Chondrocyte (in vitro differentiated cells): ENCODE results near the gene CABP2. TPM values are rescaled to one million over a fixed set of nuclear protein-coding genes. Genes with fewer than 3 reads are reported as not detected.

Source experiments
- DNase-seq: peaks from one replicate; pipeline ENCODE4 v3.0.0; 2021; ENCODE audit warnings: mixed read lengths, low spot score
- H3K27ac Mint-ChIP-seq: one replicate; pipeline ENCODE4 v1.8.0; 2021; ENCODE audit warnings: mild to moderate bottlenecking, moderate library complexity, mixed read lengths; ENCODE audit not compliant: unreplicated experiment
- H3K27me3 Mint-ChIP-seq: 2 replicates; pipeline ENCODE4 v1.8.0; 2021; ENCODE audit warnings: low read depth, mixed read lengths
- H3K36me3 Mint-ChIP-seq: 2 replicates; pipeline ENCODE4 v1.8.0; 2021; ENCODE audit warnings: low read depth, mixed read lengths
- H3K4me1 Mint-ChIP-seq: 2 replicates; pipeline ENCODE4 v1.8.0; 2021; ENCODE audit warnings: low read depth, mild to moderate bottlenecking, mixed read lengths
- H3K4me3 Mint-ChIP-seq: one replicate; pipeline ENCODE4 v1.8.0; 2021; ENCODE audit warnings: mild to moderate bottlenecking, moderate library complexity, mixed read lengths; ENCODE audit not compliant: unreplicated experiment
- H3K9me3 Mint-ChIP-seq: 2 replicates; pipeline ENCODE4 v1.8.0; 2021; ENCODE audit warnings: low read depth, mixed read lengths
- total RNA-seq: library from RNA; stranded (reverse); gene quantifications from 3 replicates; pipeline ENCODE4 v1.2.1, GENCODE V29; 2021
- TF ChIP-seq, protein P1 (sequence below): fragments of 200-600 bp; sonication (generic); IDR thresholded peaks from 2 replicates; pipeline ENCODE4 v1.5.0; 2021; ENCODE audit warnings: antibody characterized with exemption, mild to moderate bottlenecking, moderate library complexity

The CABP2 gene
- total RNA-seq, 1 donor from 2014 or later, result not detected

DNA sequence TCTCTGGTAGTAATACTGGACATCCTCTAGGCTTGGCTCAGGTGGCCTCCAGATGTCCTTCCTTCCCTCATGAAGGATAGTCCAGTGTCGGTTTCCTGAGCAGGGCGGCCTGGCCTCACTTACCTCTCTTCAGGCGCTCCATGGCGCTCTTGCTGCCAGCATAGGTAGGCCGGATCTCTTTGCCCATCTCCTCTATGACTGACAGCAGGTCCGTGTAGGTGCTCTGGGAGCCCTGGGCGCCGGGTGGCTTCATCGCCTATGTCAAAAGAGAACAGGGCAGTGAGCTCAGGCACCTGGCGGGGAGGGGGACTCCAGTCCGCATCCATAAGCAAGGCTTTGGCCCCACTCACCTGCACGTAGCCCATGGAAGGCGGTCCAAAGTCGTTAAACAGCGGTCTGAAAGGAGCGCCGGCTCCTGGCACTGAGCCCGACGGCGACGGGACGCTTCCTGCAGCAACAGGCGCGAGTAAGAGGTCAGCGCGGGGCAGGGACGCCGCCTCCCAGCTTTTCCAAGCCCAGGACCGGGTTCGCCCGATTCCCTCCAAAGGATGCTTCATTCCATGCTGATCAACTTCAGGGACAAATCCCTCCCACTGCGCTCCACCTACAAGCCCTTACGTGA is 15.9 kb downstream of the CABP2 start:
- H3K27me3 Mint-ChIP-seq, result no peaks in the 10 kb centered on the region
- peak overlapping the region; percentile 91 for H3K27ac Mint-ChIP-seq
- DNase-seq, result peak; percentile 86

DNA sequence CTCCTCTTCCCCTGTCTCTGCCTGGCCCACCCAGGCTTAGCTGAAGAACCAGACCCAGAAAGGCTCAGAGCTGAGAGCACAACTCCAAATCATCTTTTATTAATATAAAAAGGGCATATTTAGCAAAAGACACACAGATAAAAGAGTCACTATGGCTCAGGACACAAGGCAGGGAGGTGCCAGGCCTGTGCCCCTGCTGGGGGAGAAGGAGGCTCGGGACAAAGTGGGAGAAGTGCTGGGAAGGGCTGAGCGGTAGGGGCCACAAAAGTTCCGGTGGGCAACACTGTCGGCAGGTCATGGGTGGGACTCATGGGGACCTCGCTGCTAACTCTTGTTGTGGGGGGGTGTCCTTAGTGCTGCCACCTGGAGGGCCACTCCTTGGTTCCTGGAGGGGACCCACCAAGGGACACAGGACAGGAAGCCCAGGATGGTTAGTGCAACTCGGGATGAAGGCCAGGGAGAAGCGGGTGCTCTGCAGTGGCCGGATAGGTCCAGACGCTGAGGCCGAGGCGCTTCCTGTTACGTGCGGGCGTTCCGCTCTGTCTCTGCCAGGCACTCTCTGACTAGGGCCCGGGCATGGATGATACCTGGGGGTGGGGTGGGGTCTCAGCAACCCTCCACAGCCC is 16.7 kb downstream of the CABP2 start:
- Mint-ChIP-seq H3K4me3 (peak overlapping the region; percentile 61), H3K9me3 (no peaks in the 10 kb centered on the region), H3K27me3 (no peaks in the 10 kb centered on the region), H3K27ac (peak overlapping the region; percentile 88), H3K36me3 (no peaks in the 10 kb centered on the region), H3K4me1 (peaks cover 46% of the 10 kb centered on the region)
- no peak for DNase-seq
- TF ChIP-seq, protein P1, sequence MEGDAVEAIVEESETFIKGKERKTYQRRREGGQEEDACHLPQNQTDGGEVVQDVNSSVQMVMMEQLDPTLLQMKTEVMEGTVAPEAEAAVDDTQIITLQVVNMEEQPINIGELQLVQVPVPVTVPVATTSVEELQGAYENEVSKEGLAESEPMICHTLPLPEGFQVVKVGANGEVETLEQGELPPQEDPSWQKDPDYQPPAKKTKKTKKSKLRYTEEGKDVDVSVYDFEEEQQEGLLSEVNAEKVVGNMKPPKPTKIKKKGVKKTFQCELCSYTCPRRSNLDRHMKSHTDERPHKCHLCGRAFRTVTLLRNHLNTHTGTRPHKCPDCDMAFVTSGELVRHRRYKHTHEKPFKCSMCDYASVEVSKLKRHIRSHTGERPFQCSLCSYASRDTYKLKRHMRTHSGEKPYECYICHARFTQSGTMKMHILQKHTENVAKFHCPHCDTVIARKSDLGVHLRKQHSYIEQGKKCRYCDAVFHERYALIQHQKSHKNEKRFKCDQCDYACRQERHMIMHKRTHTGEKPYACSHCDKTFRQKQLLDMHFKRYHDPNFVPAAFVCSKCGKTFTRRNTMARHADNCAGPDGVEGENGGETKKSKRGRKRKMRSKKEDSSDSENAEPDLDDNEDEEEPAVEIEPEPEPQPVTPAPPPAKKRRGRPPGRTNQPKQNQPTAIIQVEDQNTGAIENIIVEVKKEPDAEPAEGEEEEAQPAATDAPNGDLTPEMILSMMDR, result peak; percentile 57

More for the DNA sequence above, 15.9 kb downstream of the CABP2 start:
- Mint-ChIP-seq H3K4me1 (peaks cover 46% of the 10 kb centered on the region), H3K9me3 (no peaks in the 10 kb centered on the region), H3K4me3 (peak overlapping the region; percentile 82), H3K36me3 (no peaks in the 10 kb centered on the region)
- TF ChIP-seq, protein P1, result no peak

GRCh38 chr11:67505605-67506396 is 17.4 kb downstream of the CABP2 start:
- TF ChIP-seq, protein P1, result peak; percentile 96
- no peaks in the 10 kb centered on the region for H3K27me3 Mint-ChIP-seq
- H3K36me3 Mint-ChIP-seq, result peaks cover 5% of the 10 kb centered on the region
- peak overlapping the region; percentile 83 for H3K4me3 Mint-ChIP-seq
- peak overlapping the region; percentile 88 for H3K27ac Mint-ChIP-seq
- DNase-seq, result no peak
- H3K4me1 Mint-ChIP-seq, result peaks cover 46% of the 10 kb centered on the region
- no peaks in the 10 kb centered on the region for H3K9me3 Mint-ChIP-seq

DNA sequence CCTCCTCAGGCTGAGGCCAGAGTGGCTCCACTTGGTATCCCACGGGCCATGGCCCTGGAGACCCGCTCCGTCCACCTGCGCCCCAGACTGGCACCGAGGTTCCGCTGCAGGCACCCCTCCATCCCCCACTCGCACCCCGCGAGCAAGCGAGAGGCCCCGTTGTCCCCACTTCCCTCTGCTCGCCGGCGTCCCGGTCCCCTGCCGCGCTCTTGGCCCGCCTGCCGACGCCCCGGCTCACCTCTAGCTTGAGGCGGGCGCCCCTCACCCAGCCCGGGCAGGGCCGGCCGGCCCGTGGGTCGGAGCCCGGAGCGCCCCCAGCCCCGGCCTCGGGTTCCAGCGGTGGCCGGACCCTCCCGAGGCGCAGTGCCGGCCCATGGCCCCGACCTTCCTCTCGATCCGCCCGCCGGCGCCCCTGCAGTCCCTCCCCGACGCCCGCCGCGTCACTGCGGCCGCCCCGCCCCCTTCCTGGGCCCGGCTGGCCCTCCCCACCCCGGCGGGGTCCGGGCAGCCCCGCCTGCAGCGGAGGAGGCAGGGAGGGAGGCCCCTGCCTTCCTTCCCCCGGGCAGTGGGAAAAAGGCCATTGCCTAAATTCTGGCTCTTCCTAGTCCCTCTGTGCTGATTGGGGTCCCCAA is 18.2 kb downstream of the CABP2 start, which contains the start of gene PITPNM1:
TSS of gene PITPNM1 (minus strand) at position 414 of the 632 bp plus-strand sequence. CDS start 1,183 bp downstream, outside the sequence.
- Mint-ChIP-seq H3K27ac (peak within 1 kb of the TSS; percentile 88), H3K9me3 (no peaks in the 10 kb centered on the region), H3K36me3 (peaks cover 8% of the 10 kb centered on the region), H3K4me1 (peaks cover 46% of the 10 kb centered on the region), H3K4me3 (peak within 1 kb of the TSS; percentile 83), H3K27me3 (no peaks in the 10 kb centered on the region)
- TF ChIP-seq, protein P1, result no peak
- no peak for DNase-seq
